ENCODE measurements around the gene PFDN4.

- TF ChIP-seq RXRB (CRISPR knock-in tag; IDR thresholded peaks at IDR 0.05; ENCODE audit: borderline replicate concordance) (no peak; the same call in 1 of the 2 replicates), KDM5A (IDR thresholded peaks at IDR 0.05; ENCODE audit: borderline replicate concordance, low read length) (no peak), EZH2 (conservative IDR thresholded peaks at IDR 0.05; ENCODE audit: low read depth, low read length) (no peak), ZFX (CRISPR knock-in tag; IDR thresholded peaks at IDR 0.05; ENCODE audit: low read depth) (no peak), POLR2AphosphoS5 (IDR thresholded peaks at IDR 0.05; ENCODE audit: low read depth, low read length) (no peak), ZNF883 (CRISPR knock-in tag; IDR thresholded peaks at IDR 0.05; ENCODE audit: not compliant biosample characterization) (no peak), MAX (IDR thresholded peaks at IDR 0.05) (no peak), ZNF776 (CRISPR knock-in tag; IDR thresholded peaks at IDR 0.05) (no peak), CTCF (CRISPR knock-in tag; IDR thresholded peaks at IDR 0.05) (no peak), MAZ (IDR thresholded peaks at IDR 0.05; ENCODE audit: borderline replicate concordance, low read depth, low read length) (no peak), MAZ (CRISPR knock-in tag; IDR thresholded peaks at IDR 0.05; ENCODE audit: low read depth) (no peak), U2AF2 (IDR thresholded peaks at IDR 0.05; ENCODE audit: low read depth, low read length) (no peak), ZBTB4 (CRISPR knock-in tag; IDR thresholded peaks at IDR 0.05; ENCODE audit: borderline replicate concordance) (no peak), ZNF124 (CRISPR knock-in tag; IDR thresholded peaks at IDR 0.05) (no peak)
- TF ChIP-seq, protein P1, sequence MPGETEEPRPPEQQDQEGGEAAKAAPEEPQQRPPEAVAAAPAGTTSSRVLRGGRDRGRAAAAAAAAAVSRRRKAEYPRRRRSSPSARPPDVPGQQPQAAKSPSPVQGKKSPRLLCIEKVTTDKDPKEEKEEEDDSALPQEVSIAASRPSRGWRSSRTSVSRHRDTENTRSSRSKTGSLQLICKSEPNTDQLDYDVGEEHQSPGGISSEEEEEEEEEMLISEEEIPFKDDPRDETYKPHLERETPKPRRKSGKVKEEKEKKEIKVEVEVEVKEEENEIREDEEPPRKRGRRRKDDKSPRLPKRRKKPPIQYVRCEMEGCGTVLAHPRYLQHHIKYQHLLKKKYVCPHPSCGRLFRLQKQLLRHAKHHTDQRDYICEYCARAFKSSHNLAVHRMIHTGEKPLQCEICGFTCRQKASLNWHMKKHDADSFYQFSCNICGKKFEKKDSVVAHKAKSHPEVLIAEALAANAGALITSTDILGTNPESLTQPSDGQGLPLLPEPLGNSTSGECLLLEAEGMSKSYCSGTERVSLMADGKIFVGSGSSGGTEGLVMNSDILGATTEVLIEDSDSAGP (CRISPR knock-in tag; IDR thresholded peaks at IDR 0.05; ENCODE audit: borderline replicate concordance), result no peak
These were observed 38.7 kb upstream of the PFDN4 start for GRCh38 chr20:54168961-54169862.
